Measurements from ENCODE around the gene KLRD1.
"Not testable (repeated sequence)": the region's sequence is repeated elsewhere in the genome, so short reads cannot be mapped to it uniquely, and the experiment has no call there.

DNA sequence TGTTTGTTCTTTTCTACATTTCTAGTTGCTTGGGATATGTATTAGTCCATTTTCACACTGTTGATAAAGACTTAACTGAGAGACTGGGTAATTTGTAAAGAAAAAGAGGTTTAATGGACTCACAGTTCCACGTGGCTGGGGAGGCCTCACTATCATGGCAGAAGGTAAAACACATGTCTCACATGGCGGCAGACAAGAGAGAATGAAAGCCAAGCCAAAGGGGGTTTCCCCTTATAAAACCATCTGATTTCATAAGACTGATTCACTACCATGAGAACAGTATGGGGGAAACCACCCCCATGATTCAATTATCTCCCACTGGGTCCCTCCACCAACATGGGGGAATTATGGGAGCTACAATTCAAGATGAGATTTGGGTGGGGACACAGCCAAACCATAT, 21.0 kb downstream of the KLRD1 start:
- TF ChIP-seq POLR2A, POLR2AphosphoS5, EP300 (IDR thresholded peaks at IDR 0.05): not testable (repeated sequence)
- TF ChIP-seq, protein P1, sequence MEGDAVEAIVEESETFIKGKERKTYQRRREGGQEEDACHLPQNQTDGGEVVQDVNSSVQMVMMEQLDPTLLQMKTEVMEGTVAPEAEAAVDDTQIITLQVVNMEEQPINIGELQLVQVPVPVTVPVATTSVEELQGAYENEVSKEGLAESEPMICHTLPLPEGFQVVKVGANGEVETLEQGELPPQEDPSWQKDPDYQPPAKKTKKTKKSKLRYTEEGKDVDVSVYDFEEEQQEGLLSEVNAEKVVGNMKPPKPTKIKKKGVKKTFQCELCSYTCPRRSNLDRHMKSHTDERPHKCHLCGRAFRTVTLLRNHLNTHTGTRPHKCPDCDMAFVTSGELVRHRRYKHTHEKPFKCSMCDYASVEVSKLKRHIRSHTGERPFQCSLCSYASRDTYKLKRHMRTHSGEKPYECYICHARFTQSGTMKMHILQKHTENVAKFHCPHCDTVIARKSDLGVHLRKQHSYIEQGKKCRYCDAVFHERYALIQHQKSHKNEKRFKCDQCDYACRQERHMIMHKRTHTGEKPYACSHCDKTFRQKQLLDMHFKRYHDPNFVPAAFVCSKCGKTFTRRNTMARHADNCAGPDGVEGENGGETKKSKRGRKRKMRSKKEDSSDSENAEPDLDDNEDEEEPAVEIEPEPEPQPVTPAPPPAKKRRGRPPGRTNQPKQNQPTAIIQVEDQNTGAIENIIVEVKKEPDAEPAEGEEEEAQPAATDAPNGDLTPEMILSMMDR (IDR thresholded peaks at IDR 0.05): not testable (repeated sequence)
